DLD1 (cell line): ENCODE results near the gene UTS2B.
"Not testable (repeated sequence)": the region's sequence is repeated elsewhere in the genome, so short reads cannot be mapped to it uniquely, and the experiment has no call there.

Experiments
- in situ Hi-C: cut with HindIII; loops from 2 replicates; pipeline ENCODE4 v1.10.0; 2017; ENCODE audit warnings: low sequenced_read_pairs

Gene UTS2B

DNA sequence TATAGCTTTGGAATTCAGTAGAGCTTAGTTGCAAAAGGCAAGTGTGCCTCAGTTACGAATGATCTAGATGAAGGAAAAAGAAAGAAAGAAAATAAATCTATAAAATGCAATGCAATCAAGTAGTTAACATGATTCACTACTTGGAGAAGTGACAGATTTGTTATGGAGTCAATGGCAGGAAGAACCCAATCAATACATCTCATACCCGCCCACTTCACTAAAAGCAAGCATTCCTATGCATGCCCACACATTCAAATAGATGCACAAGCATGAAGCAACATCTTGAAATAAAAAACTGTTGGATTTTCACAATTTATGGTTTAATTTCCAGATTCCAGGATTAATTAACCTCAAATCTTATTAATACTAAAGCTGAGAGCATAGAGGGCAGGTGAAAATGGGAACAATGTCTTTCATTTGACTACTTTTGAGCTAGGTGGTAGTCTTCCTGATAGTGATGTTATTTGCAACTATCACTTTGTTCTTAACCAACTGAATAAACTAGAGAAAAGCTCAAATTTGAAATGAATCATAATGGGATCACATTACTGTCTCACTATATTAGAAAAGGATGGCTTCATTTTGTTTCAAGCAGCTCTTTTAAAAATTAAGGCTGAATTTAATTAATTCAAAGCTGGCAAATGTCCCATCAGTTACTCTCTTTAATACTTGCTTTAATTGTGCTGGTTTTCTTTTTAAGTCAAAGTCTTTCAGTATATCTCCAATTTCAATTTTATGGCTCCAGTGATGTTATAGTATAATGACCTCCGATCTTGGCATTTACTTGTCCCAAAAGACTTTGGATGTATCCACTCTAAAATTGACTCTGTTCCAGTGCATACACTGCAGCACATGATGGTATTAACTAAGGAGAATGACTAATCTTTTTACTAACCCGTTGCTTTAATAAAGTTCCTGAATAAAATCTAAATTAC is 47.8 kb downstream of the UTS2B start:
- in situ Hi-C loops = no loop called here

DNA sequence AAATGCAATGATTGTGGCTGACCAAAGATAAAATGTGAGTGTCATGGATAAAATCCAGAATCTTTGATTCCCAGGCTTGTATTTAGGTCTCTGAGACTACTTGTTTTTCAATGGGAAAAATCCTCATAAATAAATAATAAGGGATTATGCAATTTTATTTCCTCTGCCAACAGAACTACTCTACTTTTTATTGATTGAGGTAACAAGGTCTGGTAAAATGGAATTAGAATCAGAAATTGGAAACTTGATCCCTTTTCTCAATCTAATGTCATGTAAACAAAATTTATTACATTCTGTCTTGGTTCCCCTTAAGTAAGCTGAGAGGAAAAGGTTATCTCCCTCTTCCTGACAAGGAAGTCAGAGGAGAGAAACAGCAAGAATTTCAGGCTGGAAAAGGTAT is 49.4 kb downstream of the UTS2B start:
- in situ Hi-C loops = no loop called here

DNA sequence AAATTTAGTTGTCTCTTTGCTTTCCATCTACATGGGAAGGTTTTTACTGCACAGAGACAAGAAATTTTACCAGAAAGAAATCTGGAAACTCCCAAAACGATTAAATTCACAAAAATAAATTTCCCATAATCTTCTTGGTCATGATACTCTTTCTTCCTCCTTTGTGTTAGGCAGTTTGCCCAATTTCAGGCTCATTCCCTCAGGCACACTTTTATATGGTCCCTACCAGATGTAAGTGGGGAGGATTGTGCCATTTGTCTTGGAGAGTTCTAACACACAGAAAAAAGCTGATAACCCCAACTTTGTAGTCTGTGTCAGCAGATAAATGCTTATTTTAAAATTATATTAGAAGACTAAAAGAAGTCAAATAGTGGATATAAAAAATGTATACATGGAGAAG is 50.2 kb downstream of the UTS2B start:
- in situ Hi-C loops = no loop called here

DNA sequence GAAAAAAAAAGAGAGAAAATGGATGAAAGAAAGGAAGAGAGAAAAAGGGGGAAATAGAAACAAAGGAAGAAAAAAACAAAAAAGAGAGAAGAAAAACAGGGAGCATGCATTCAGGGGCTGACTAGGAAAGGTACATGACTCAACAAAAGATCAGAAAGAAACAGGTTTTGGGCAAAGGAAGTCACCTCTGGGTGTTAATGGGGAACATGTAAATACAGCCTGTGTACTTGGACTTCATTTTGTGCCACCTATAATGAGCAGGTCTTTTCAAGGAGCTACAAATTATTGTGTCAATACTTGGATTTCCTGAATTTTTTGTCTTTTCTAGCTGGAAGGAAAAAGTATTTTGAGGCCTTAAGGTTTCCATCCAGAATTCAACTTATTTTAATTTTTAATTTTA is 54.6 kb downstream of the UTS2B start:
- in situ Hi-C loops = no loop called here

DNA sequence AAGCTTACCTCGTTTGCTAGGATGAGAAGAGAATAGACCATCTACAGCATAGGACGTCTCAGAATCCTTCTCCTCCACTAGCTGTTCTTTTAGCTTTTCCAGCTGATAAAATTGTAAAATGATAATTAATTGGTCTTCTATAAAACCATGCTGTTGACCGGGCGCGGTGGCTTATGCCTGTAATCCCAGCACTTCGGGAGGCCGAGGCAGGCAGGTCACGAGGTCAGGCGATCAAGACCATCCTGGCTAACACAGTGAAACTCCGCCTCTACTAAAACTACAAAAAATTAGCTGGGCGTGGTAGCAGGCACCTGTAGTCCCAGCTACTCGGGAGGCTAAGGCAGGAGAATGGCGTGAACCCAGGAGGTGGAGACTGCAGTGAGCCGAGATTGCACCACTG is 55.1 kb downstream of the UTS2B start:
- in situ Hi-C loops = not testable (repeated sequence)

DNA sequence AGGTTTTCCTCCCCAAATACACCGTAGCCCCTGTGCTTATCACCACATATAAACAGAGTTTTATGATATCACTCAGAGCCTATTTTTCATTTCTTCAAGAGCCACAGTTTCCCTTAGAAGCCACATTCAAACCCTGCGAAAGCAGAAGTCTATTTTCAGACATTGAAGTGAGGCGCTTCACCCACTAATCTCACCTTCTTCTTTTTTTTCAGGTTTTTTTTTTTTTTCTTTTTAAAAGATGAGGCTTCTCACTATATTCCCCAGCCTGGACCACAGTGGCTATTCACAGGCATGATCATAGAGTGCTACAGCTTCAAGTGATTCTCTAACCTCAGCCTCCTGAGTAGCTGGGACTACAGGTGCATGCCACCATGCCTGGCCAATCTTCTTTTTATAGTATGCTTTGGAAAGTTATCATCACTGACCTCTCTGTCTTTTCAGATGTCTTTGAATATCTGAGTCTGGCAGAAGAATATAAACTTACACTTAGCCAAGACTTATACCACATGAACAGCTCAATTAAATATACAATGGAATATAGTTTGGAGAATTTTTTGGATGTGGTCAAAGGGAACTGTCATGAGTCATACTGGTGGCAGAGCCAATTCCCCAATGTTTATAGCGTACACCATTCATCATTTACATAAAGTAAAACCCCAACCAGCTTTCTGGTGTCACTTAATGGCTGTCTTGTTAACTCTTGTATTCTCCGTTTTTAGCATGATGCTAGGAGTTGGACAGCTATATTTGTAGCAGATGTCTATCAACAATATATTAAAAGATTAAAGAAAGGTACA is 60.8 kb downstream of the UTS2B start:
- in situ Hi-C loops = no loop called here

DNA sequence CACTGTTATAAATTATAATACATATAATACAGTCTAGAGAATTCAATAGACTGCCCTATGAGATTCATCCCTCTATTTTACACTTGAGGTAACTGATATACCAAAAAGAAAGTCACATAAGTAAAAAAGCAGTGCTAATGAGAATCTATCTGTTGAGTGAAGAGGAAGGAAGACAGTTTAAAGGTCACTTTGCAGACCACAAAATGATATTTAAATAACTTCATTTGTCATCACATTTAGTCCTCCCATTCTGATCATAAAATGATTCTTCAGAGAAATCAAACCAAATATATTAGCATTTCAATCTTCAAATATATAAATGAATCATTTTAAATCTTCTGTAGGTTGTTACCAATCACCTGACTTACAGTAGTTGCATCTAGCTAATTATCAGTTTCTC is 61.6 kb downstream of the UTS2B start:
- in situ Hi-C loops = no loop called here

DNA sequence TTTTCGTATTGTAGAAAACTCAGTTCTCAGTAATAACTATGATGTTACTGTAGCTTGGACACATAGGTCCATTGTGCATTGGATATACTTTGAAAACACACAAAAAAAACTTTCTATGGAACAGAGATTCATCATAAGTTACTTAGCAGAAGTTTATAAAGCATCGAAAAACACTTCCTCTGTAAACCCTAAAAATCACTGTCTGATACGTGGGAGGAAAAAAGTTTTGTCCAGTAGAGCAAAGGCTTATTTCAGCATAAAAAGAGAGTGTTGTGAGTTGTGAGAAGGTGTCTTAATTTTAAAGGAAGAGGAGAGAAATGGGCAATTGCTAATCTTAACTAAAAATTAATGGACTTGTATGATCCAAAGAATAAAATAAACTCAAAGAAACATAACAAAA is 66.5 kb downstream of the UTS2B start:
- in situ Hi-C loops = no loop called here

DNA sequence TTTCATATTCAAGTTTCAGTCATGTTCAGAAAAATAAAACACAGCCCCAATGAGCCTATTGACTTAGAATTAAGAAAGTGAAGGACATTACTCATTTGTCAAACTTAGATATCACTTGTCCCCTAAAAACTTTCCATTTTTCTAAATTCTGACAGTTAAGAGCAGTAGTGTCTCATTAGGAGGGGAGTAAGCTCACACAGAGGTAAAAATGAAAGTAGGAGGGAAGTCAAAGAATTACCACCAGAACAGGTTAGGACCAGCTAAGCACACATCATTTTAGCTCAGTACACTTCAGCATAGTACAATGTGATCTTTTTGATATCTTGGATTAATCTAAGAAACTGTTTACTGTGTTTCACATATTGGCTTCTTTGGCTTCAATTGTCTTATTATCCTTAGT is 67.0 kb downstream of the UTS2B start:
- in situ Hi-C loops = no loop called here

DNA sequence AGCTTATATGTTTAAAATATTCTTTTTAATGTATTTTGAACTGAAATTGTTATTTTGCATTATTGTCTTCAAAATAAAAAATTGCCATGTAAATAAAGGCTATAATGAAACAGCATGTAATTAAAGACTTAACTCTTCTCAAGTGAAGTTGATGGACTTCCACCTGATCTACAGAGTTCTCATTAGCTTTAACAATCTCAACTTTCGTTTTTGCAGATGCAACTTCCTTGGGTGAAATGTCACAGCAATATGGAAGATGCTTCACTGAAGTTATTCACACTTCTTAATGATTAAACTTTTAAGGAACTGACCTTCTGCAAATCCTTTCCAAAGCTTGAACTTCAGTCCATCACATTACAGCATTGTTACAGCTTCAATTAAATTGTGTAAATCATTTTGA is 67.7 kb downstream of the UTS2B start:
- in situ Hi-C loops = no loop called here

DNA sequence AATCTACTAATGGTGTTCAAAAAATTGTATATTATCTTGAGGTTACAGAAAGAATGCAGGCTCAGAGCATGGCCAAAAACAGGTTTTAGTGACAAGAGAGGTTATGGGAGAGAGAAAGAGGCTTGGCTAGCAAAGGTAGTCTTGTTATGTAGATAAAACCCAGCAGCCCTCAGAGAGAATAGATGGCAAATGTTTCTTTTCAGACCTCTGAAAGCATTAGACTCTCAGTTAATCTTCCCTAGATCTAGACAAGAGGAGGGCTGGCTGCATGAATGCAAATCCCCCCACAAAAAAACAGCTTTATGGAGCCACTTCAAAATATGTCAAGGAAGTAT is 69.1 kb downstream of the UTS2B start:
- in situ Hi-C loops = no loop called here

DNA sequence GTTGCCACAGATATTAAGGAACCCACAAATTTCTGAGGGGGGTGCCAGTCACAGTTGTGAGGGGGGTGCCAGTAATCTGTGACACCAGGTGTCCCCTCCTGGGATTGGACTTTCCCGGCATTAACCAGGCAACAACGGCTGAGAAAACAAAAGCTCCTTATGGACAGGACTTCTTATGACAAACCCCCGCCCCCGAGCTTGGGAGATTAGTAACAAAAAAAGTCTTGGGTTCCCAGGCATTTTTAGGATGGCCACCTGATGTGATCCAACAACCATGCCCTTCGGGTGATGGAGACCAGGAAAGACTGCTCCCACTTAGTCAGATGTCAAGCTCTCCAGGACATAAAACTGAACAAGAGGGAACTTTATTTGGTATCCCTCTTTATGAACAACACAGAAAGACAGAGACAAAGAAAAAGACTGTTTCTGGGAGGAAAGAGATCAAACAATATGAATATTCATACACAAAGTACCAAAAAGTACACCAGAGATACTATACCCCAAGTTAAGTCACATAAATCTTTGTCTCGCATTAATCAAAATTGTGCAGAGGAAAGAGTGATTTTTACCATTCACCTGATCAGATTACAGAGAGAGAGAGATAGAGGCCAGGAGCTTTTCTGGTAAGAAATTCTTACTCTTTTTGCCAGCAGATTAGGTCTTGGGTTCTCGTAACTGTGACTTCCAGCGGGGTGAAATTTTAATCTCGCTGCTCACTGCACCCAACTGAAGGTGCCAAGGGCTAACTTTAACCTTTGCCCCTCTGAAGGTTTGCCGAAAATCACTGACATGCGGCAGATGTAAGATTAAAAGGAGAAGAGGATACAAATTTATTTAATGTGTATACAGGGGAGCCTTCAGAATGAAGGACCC is 69.7 kb downstream of the UTS2B start:
- in situ Hi-C loops = no loop called here

DNA sequence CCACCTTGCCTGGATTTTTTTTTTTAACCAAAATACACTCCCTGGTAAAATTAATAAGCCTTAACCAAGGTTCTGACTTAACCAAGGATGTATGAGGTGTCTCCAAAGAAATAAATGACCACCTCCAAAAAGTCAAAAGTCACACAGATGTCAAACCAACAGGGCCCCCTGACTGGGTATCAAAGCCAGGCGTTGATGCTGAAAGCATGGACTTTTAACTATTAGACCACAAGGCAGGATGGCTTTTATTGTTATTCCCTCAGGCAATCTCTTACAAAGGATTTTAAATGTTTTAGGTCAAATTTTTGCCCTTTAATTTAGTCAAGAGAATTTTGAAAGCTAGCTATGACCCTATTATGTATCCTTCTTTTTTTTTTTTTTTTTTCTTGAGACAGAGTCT is 70.8 kb downstream of the UTS2B start:
- in situ Hi-C loops = no loop called here

DNA sequence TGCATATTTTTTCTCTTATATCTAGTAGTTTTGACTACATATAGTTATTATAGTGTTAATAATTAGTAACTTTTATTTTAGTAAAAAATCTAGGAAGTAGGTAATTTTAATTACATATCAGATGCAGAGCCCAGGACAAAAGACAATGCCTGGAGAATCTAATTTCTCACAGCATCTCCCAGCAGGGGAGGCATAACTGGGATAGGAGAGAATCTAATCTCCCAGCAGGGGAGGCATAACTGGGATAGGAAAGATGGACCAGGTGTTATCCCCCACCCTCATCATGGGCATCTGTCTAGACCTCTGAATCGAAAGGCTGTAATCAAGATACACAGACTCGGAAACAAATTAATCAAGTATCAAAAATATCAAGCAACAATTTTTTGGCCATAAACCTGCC is 73.0 kb downstream of the UTS2B start:
- in situ Hi-C loops = no loop called here

DNA sequence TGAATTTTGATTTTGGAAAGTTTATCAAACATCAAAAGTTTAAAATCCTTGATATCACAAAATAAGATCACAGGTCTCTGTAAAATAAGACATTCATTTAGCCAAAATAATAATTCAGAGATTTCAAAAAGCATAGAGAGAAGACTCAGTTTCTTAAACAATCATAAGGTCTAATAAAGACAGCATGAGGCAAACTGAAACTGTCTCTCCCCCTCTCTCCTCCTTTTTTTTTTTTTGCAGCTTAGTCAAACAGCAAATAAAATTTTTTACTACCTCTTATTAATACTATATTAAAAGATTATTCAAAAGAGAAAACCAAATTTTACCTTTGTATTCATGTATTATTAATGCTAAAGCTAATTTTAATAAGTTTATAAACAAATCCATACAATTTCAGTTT is 73.9 kb downstream of the UTS2B start:
- in situ Hi-C loops = no loop called here

DNA sequence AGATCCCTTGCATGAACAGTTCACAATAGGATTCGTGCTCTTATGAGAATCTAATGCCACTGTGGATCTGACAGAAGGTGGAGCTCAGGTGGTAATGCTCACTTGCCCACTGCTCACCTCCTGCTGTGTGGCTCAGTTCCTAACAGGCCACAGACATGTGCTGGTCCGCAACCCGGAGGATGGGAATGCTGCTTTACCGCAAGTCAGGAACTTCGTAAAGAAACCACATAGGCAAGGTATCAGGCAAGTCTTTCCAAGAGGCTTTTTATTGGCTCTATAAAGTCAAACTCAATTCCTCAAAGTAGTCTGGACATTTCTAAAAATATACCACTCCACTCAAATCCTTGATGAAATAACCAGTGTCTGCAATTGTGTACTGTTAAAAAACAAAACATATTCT is 75.2 kb downstream of the UTS2B start:
- in situ Hi-C loops = no loop called here

DNA sequence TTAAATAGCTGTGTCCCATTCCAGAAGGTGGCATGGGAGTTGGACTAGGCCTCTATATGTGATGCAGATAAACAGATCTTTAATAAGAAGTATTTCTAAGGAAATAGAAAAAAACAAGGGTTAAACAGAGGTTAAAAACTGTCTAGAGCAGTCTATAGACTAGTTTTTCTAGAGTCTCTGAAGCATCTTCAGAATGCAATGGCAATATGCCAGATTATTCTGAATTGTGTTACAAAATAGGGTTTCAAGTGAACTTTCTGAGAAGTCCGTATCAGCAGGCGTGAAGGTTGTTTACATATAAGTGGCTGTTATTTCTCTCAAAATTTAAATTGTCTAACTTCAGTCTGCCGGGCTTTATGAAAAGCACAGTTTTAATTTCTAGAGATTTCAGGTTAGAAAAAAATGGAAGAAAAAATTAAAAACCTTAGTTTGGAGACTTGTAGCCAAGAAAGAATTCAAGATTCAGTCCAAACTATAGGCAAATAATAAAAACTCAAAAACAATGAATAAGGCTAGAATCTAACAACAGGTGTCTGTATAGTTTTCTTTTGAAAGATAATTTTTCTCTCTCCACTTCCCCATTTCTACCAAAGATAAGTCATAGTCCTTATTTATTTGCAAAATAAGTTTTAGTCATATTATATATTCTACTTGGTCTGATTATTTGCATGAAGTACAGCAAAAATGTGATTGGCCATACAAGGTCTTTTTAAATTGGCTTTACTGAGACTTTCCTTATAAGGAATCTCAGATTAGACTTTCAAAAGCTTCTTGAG is 76.0 kb downstream of the UTS2B start:
- in situ Hi-C loops = no loop called here

DNA sequence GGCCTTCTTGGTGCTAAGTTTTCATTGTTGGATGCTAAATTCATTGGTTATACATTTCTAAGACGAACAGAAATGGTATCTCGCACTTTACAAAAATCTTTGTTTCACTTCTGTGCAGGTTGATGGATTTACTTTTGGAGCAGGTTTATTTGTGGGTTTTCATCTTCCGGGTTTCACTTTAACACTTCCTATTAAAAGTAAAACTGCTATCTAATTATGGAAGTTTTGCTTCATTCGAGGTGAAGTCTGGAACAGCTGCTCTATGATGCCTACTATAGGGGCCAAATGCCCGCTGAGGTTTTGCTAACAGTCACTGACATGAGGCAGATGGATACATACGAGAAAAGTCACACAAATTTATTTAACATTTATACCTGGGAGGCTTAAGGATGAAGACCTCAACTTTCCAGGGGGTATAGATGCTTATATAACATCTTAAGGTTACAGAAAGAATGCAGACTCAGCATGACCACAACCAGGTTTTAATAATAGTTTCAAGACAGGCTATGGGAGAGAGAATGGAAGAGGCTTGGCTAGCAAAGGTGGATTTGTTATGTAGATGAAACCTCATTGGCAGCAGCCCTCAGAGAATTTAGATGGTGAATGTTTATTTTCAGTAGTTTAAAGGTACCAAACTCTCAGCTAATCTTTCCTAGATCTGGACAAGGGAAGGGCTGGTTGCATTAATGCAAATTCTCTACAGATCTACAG is 77.1 kb downstream of the UTS2B start:
- in situ Hi-C loops = no loop called here

DNA sequence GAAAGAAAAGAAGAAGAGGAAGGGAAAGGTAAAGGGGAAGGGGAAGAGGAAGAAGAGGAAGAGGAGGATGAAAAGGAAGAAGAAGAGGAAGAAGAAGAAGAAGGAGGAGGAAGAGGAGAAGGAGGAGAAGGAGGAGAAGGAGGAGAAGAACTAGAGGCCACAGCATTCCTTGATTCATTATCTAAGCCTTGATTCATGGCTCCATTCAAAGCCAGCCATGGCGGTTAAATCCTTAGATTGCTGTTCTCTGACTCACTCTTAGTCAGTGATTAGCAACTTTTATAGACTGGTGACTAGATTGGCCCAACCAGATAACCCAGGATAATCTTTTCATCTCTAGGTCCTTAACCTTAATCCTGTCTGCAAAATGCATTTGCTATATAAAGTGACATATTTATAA is 83.7 kb downstream of the UTS2B start:
- in situ Hi-C loops = no loop called here

DNA sequence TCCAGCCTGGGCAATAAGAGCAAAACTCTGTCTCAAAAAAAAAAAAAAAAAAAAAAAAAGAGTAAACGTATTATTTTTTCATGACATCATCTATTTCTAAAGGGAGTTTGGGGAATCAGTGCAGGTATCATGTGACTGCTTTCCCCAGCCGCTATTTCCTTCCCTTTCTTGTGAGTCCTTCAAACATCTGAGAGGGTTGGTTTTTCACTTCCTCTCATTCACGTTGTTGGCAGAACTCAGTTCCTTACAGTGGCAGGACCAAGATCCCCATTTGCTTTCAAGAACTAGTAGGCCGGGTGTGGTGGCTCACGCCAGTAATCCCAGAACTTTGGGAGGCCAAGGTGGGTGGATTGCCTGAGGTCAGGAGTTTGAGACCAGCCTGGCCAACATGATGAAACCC is 84.3 kb downstream of the UTS2B start:
- in situ Hi-C loops = not testable (repeated sequence)
